HUES48 (cell line): ENCODE measurements around the gene NCKAP5.

Experiments
- H3K27ac ChIP-seq: one replicate; pipeline ENCODE4 v1.7.0; 2013; ENCODE audit warnings: low read depth, low read length, inconsistent platforms
- H3K27me3 ChIP-seq: 2 replicates; pipeline ENCODE4 v1.6.1; 2013; ENCODE audit warnings: mild to moderate bottlenecking, low read length; ENCODE audit not compliant: control insufficient read depth, insufficient read depth
- H3K36me3 ChIP-seq: 2 replicates; pipeline ENCODE4 v1.6.1; 2013; ENCODE audit warnings: low read length; ENCODE audit not compliant: control insufficient read depth, insufficient read depth
- H3K4me1 ChIP-seq: 2 replicates; pipeline ENCODE4 v1.6.1; 2013; ENCODE audit warnings: mild to moderate bottlenecking, low read length; ENCODE audit not compliant: control insufficient read depth, insufficient read depth
- H3K4me3 ChIP-seq: 2 replicates; pipeline ENCODE4 v1.5.1; 2013; ENCODE audit warnings: mild to moderate bottlenecking, low read depth, low read length
- H3K9ac ChIP-seq: 2 replicates; pipeline ENCODE4 v1.6.1; 2013; ENCODE audit warnings: mild to moderate bottlenecking, low read depth, low read length, moderate library complexity
- H3K9me3 ChIP-seq: 2 replicates; pipeline ENCODE4 v1.6.1; 2013; ENCODE audit warnings: low read length; ENCODE audit not compliant: control insufficient read depth, insufficient read depth

The NCKAP5 gene

DNA sequence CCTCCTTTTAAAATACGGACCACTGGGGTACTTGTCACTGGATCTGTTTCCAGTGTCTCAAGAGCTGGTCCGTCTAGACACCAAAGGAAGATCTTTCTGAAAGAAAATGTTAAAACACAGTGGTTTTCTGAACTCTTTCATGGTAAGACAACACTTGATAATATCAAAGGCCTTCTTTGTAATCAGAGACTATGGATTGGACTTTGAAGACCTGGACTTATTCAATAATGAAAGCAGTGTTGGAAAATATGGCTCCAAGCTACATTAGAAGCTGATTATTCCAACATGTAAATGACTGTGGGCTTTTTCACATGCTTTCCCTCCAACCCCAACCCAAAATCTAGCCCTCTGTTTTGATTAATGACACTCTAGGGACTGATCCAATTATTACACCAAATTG, 568.8 kb downstream of the NCKAP5 start:
- Histone ChIP-seq H3K27ac (no peak overlapping the region), H3K27me3 (no peaks in the 10 kb centered on the region), H3K4me1 (no peaks in the 10 kb centered on the region), H3K9ac (no peak overlapping the region), H3K9me3 (peaks cover 6% of the 10 kb centered on the region), H3K36me3 (no peaks in the 10 kb centered on the region), H3K4me3 (no peak overlapping the region)

DNA sequence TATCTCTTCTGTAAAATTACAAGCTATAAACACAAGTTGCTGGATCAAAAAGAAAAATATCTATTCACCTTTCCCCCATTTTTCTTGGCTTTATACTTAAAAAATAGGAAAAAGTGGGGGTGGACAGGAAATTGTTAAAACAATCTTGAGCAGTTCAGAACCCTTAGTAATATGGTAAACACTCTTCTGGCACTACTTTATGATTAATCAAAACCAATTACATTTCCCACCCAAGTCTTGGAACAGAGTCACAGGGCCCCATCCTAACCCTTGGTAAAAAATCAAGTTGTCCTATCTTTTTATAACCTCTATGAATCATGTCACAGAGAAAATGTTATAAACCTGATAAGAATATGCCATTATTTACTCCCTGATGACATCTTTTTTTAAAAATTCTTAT, 570.0 kb downstream of the NCKAP5 start:
- Histone ChIP-seq H3K27me3 (no peaks in the 10 kb centered on the region), H3K9ac (no peak overlapping the region), H3K4me1 (no peaks in the 10 kb centered on the region)

DNA sequence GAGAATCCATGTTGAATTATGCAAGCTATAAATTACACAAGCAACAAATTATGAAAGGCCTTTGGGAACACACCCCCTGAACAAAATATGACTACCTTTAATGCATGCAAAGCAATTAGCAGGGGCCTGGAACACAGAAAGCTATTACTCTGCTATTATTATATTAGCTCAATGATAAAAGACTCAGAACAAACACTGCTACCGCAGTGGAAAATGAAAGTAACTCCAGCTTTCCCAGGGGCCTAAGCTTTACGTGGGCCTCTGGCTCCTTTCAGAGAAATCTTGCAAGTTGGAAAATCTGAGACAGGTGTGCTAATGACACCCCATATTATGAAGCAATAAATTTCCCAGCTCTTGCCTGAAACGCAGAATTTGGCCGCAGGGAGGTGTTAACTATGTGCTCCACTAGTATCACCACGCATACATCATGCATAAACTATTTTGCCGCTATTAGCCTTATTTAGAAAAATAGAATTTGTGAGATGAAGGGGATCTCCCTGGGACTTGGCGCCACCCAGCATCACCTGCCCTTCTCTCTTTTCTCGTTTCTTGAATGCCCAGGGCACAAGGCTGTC, 576.7 kb downstream of the NCKAP5 start:
- Histone ChIP-seq H3K36me3 (no peaks in the 10 kb centered on the region), H3K27ac (no peak overlapping the region), H3K27me3 (no peaks in the 10 kb centered on the region), H3K4me3 (no peak overlapping the region), H3K9ac (no peak overlapping the region), H3K9me3 (no peaks in the 10 kb centered on the region), H3K4me1 (no peaks in the 10 kb centered on the region)

More for the DNA sequence above, 570.0 kb downstream of the NCKAP5 start:
- Histone ChIP-seq H3K27ac (no peak overlapping the region), H3K9me3 (no peaks in the 10 kb centered on the region; the same call in 1 of the 2 replicates), H3K4me3 (no peak overlapping the region), H3K36me3 (no peaks in the 10 kb centered on the region)

DNA sequence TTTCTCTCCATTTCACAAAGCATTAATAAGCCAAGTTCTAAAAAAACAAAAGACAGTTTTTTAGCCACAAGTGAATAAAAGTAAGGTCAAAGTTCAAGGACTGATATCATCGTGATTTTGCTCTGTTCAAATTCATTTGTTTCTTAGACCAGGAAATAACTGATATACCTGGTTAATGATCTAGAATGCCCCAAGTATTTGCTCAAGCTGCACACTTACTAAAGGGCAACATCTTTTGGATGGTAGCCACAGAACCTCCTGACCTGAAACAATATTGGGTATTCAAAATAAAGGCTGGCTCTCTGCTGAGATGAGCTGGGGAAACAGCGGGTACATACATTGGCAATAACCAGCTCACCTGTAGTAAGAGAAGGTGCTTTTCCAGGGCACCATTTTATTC, 583.5 kb downstream of the NCKAP5 start:
- H3K4me3 ChIP-seq, result no peak overlapping the region
- H3K36me3 ChIP-seq, result no peaks in the 10 kb centered on the region
- no peak overlapping the region for H3K9ac ChIP-seq
- no peaks in the 10 kb centered on the region for H3K27me3 ChIP-seq
- H3K9me3 ChIP-seq, result no peaks in the 10 kb centered on the region
- H3K27ac ChIP-seq, result no peak overlapping the region
- H3K4me1 ChIP-seq, result no peaks in the 10 kb centered on the region

DNA sequence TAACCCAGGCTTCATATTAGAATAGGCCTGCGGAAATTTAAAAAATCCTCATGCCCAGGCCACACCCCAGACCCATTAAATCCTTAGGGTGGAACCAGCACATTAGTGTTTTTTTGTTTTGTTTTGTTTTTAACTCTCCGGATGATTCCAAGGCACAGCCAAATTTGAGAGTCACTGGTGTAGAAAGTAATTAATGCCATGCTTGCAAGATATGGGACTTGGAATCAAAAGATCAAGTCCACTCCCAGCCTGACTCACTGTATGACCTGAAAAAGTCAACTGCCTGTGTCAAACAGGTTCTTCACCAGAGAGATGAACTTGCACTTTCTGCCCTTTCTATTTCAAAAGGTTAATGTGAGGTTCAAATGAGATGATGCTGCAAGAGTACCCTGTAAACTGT, 588.0 kb downstream of the NCKAP5 start:
- no peak overlapping the region for H3K27ac ChIP-seq
- no peaks in the 10 kb centered on the region for H3K27me3 ChIP-seq
- H3K4me3 ChIP-seq, result no peak overlapping the region
- H3K36me3 ChIP-seq, result no peaks in the 10 kb centered on the region
- H3K9ac ChIP-seq, result no peak overlapping the region
- no peaks in the 10 kb centered on the region for H3K9me3 ChIP-seq
- peaks cover 7% of the 10 kb centered on the region; the same call in 1 of the 2 replicates for H3K4me1 ChIP-seq

DNA sequence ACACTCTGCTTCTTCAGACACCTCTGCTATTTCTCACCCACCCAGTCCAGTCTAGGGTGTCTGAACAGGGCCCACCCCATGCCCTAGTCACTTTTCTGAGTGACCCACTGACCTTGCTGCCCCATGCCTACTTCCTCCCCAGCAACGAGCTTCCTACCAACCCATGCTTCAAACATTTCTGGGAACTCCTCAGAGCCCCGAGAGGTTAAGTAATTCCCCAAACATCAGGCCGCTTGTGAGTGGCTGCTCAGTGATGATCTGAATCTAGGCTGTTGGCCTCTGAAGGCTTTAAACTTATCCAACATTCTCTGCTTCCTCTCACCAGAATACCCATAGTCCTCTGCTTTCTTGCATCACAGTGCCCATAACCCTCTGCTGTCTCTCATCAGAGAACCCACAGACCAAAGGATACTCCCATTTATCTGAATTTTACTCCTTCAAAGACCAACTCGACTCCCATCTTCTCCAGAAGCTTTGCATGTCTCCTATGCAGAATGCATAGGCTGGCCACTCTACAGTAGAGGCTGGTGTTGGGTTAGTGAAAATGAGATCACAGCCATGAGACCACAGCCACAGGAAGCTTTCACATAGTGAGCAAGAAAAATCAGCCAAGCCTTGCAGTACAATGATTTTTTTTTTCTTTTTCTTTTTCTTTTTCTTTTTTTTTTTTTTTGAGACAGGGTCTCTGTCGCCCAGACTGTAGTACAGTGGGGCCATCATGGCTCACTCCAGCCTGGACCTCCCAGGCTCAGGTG, 588.7 kb downstream of the NCKAP5 start:
- Histone ChIP-seq H3K9me3 (no peaks in the 10 kb centered on the region), H3K27me3 (no peaks in the 10 kb centered on the region), H3K4me3 (no peak overlapping the region), H3K27ac (no peak overlapping the region), H3K36me3 (no peaks in the 10 kb centered on the region), H3K4me1 (peaks cover 14% of the 10 kb centered on the region; the same call in 1 of the 2 replicates), H3K9ac (no peak overlapping the region)

DNA sequence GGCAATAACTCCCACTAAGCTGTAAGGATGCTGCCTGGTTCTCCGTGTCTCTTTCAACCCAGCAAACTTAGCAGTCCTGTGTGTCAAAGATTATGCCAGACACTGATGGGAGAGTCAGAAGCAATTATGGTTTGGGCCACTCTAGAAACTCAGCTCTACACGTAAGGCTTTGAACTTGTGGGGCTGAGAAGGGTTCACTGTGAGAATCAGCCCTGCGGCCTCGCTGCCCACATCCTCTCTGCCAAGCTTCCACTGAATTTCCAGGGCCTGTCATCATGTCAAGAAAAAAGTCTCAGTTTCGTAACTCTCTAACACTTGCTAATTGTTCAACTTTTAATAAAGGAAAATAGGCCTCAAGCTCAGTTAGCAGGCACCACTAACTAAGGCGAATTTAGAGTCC, 589.4 kb downstream of the NCKAP5 start:
- Histone ChIP-seq H3K27ac (no peak overlapping the region), H3K4me3 (no peak overlapping the region), H3K9ac (no peak overlapping the region), H3K27me3 (no peaks in the 10 kb centered on the region), H3K9me3 (no peaks in the 10 kb centered on the region), H3K4me1 (peaks cover 14% of the 10 kb centered on the region; the same call in 1 of the 2 replicates), H3K36me3 (no peaks in the 10 kb centered on the region)

DNA sequence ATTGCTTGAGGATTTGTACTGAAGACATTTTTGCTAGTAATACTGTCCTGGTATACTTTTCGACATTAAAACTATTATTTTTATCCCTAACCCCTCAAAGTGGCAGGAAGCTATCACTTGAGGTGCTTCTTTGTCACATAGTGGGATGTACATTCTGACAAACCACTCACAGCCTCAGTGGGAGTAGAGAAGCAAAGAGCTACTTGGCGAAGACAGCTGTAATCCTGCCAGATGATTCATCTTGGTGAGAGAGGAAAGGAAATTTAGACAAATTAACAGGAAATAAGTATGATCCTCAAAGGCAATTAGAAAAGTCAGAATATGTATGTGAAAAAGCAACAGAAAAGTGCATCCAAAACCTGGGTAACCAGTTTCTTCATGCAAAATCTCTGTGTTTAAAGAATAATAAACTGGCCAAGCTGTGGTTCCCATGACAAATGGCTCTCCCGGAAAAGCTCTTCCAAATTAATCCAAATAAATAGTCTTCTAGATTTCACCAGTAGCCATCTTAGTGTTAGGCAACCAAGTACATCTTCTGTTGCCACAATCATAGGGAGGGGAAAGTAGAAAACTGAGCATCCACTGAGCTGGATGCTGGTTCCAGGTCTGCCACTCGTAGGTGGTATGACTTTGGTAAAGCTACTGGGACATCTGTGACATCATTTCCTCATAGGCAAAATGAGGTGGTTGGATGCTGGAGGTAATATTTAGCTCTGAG, 590.3 kb downstream of the NCKAP5 start:
- Histone ChIP-seq H3K27me3 (no peaks in the 10 kb centered on the region), H3K36me3 (no peaks in the 10 kb centered on the region), H3K9me3 (no peaks in the 10 kb centered on the region), H3K4me3 (no peak overlapping the region), H3K9ac (no peak overlapping the region), H3K4me1 (peaks cover 14% of the 10 kb centered on the region; the same call in 1 of the 2 replicates), H3K27ac (no peak overlapping the region)

DNA sequence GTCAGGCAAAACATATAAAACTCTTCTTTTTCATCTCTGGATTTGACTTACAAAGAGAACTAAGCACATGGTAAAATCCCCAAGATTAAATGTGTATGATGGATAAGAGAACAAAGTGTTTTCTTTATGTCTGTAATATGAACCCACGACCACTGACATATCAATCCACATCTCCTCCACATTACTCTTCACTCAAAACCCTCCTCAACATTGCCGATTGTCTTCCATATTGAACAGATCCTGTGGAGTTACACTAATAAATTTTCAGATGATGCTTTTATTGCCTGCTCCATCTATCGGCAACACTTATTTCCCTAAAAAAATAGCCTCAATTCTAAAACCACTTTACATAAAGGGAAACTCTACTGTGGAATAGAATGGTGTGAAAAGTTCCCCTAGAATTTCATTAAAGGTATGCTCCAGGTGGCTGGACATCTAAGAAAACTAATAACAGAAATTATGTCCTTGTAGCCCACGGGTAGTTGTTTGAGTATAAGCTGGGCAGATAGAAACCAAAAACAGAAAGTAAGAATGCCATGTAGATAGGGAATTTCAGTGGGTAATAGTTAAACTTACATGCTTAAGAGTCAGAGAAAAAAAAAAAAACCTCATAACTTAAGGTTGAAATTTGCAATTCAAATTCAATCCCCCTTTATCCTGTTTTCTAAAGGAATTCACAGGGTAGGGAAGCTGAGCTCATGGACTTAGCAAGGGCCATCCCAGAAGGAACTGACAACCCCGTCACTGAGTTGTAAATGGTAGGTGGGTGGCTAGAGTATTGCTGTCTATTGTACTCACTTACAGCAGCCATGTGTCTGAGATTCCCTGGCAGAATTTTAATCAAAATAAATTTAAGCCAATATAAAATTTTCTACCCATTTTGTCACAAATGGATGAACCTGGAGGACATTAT, 592.8 kb downstream of the NCKAP5 start:
- no peaks in the 10 kb centered on the region for H3K9me3 ChIP-seq
- H3K27ac ChIP-seq, result no peak overlapping the region
- H3K4me3 ChIP-seq, result no peak overlapping the region
- no peaks in the 10 kb centered on the region for H3K36me3 ChIP-seq
- H3K4me1 ChIP-seq, result peaks cover 14% of the 10 kb centered on the region; the same call in 1 of the 2 replicates
- H3K27me3 ChIP-seq, result no peaks in the 10 kb centered on the region
- H3K9ac ChIP-seq, result no peak overlapping the region

DNA sequence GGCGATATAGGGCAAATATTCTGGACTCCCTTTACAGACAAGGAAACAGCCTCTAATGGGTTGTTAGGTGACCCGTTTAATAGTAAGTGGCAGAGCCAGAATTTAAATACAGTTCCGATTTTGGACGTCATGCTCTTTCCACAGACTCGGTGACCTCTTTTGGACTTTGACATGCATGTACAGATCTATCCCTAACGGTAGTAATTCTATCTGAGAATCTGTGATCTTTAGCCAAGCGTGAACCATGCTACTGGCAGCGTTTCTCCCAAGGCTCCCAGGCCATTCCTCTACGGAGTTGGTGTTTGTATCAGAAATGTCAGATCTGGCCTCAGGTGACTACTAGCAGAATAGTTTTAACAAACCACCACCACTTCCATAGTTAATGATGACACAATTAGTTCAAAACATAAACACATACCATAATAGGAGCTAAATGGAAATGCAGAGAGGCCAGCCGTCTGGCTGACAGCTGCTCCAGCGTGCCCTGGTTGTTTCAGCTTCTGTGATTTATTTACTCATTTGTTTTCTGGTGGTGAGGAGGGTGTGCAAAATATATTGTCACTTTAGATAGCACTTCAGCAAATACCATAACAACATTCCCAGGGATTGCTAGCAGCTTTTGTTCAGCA, 593.7 kb downstream of the NCKAP5 start:
- no peaks in the 10 kb centered on the region for H3K36me3 ChIP-seq
- no peaks in the 10 kb centered on the region for H3K9me3 ChIP-seq
- H3K27me3 ChIP-seq, result no peaks in the 10 kb centered on the region
- H3K4me3 ChIP-seq, result no peak overlapping the region
- H3K9ac ChIP-seq, result no peak overlapping the region
- no peak overlapping the region for H3K27ac ChIP-seq
- H3K4me1 ChIP-seq, result peaks cover 14% of the 10 kb centered on the region; the same call in 1 of the 2 replicates
